HG03520 (cell line): ENCODE measurements around the gene MYCBPAP.

ENCODE experiments used
- ATAC-seq: cut with Tn5 transposase; IDR thresholded peaks from one replicate; pipeline ENCODE4 v1.9.1; 2021; ENCODE audit warnings: mild to moderate bottlenecking, moderate library complexity; ENCODE audit not compliant: unreplicated experiment

MYCBPAP gene

GRCh38 chr17:50549969-50550368, 41.7 kb downstream of the MYCBPAP start:
- no peak for ATAC-seq

GRCh38 chr17:50550661-50551432, 42.6 kb downstream of the MYCBPAP start:
- ATAC-seq: no peak

- ATAC-seq: no peak
These were observed 43.2 kb downstream of the MYCBPAP start for GRCh38 chr17:50551433-50551815.

- no peak for ATAC-seq
These were observed 43.6 kb downstream of the MYCBPAP start for GRCh38 chr17:50551884-50552283.

GRCh38 chr17:50554201-50554600, 46.0 kb downstream of the MYCBPAP start:
- ATAC-seq: no peak

GRCh38 chr17:50556803-50557202, 48.6 kb downstream of the MYCBPAP start:
- ATAC-seq: no peak

- ATAC-seq: no peak
These were observed 49.4 kb downstream of the MYCBPAP start for GRCh38 chr17:50557630-50558029.

- ATAC-seq: no peak
These were observed 49.9 kb downstream of the MYCBPAP start for GRCh38 chr17:50558091-50558490.

GRCh38 chr17:50558581-50558940, 50.3 kb downstream of the MYCBPAP start:
- ATAC-seq: no peak

GRCh38 chr17:50558941-50559614, 50.8 kb downstream of the MYCBPAP start:
- no peak for ATAC-seq

GRCh38 chr17:50559674-50560184, 51.5 kb downstream of the MYCBPAP start:
- ATAC-seq: no peak

- peak; percentile 79 for ATAC-seq
These were observed 52.1 kb downstream of the MYCBPAP start, which contains the start of gene CACNA1G for GRCh38 chr17:50560185-50560824. CACNA1G (plus strand) TSS chr17:50560715; CDS start chr17:50561460, 745 bp downstream.

- no peak for ATAC-seq
These were observed 52.9 kb downstream of the MYCBPAP start for GRCh38 chr17:50560931-50561745.

- ATAC-seq: no peak
These were observed 53.5 kb downstream of the MYCBPAP start for GRCh38 chr17:50561746-50562141.

- no peak for ATAC-seq
These were observed 54.2 kb downstream of the MYCBPAP start for GRCh38 chr17:50562242-50563091.

- no peak for ATAC-seq
These were observed 54.9 kb downstream of the MYCBPAP start for GRCh38 chr17:50563092-50563511.

GRCh38 chr17:50564916-50565315, 56.7 kb downstream of the MYCBPAP start:
- no peak for ATAC-seq

GRCh38 chr17:50565402-50566350, 57.4 kb downstream of the MYCBPAP start:
- ATAC-seq: no peak

GRCh38 chr17:50566886-50567285, 58.6 kb downstream of the MYCBPAP start:
- ATAC-seq: no peak
